GM19438 (cell line): ENCODE measurements around the gene MINDY4B.
"Not testable (repeated sequence)": the region's sequence is repeated elsewhere in the genome, so short reads cannot be mapped to it uniquely, and the experiment has no call there.

Source experiments
- ATAC-seq: cut with Tn5 transposase; IDR thresholded peaks from one replicate; pipeline ENCODE4 v1.9.1; 2021; ENCODE audit warnings: low read depth; ENCODE audit not compliant: unreplicated experiment

The MINDY4B gene

GRCh38 chr3:150901793-150902192 is 3.4 kb downstream of the MINDY4B start:
- no peak for ATAC-seq

DNA sequence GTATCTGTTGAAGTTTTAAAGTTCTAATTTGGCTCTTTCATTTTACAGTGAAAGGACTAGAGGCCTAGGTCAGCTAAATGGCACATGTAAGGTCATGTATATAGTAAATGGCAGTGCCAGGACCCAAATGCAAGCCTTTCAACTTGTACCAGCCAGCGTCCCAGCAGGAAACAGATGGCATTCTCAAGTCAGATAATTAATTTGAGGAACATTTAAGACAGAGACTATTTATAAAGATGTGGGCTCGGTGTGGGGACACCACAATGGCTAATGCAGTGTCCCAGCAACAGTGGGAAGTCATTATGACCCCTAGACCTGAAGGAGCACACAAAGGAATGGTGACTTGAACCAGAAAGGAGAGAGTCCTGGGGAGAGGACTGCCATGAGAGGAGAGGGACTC is 6.1 kb downstream of the MINDY4B start:
- no peak for ATAC-seq

- no peak for ATAC-seq
Measured at GRCh38 chr3:150898046-150898754, 7.0 kb downstream of the MINDY4B start.

DNA sequence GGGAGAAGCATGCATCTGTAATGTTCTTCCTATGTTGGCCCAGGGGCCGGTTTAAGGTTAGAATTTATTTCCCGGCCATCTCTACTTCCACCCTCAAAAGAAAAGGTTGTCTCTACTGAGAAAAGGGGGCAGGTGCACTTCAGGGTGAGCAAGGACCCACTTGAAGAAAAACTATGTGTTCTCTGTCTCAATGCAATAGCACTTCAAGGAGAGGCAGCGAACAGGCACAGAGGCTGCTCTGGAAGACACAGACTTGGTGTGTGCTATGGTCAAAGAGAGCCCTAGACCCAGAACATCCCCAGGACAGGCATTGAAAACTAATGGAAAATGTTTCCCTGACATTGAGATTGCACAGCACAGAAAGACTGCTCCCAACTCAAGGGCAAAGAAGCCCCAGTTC is 7.6 kb downstream of the MINDY4B start:
- no peak for ATAC-seq

GRCh38 chr3:150890831-150891230 is 14.4 kb downstream of the MINDY4B start:
- ATAC-seq, result no peak

DNA sequence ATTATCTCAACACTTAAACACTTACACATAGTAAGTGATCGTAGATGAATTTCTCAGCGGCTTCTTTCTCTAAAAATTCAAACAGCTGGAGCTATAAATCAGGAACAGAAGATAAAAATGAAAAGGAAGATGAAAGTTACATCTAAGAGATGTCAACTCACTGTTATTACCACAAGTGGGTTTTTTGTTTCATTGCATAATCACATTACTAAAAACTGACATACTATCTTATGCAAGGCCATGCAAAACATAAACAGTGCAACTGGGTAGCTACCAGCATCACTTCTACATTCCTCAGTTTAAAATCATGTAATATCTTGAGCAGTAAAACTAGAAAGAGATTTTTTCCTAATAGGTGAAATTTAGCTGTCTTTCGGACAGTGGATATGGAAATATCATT is 14.9 kb downstream of the MINDY4B start:
- ATAC-seq, result no peak

DNA sequence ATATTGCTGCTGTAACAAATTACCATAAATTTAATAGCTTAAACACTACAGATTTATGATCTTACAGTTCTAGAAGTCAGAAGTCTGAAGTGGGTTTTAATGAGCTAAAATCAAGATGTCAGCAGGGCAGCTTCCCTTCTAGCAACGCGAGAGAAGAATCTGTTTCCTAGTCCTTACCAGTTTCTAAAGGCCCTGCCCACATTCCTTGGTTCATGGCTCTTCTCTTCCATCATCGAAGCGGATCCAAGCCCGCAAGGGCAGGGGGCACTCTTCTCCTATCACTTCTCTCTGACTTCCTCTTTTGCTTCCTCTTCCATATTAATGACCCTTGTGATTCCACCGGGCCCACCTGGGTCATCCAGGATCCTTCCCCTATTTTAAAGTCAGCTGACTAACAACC is 16.1 kb downstream of the MINDY4B start:
- no peak for ATAC-seq

DNA sequence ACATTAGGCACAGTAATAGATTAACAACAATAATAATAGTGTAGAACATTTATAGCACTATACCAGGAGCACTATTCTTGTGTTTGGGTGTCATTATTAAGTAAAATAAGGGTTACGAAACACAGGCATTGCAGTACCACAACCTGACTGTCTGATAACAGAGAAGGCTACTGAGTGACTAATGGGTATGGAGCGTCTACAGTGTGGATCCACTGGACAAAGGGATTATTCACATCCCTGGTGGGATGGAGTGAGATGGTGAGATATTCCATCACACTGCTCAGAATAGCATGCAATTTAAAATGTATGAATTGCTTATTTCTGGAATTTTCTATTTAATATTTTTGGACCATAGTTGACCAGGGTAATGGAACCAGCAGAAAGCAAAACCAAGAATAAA is 18.2 kb downstream of the MINDY4B start:
- ATAC-seq, result no peak

GRCh38 chr3:150885535-150885934 is 19.7 kb downstream of the MINDY4B start:
- ATAC-seq, result no peak

DNA sequence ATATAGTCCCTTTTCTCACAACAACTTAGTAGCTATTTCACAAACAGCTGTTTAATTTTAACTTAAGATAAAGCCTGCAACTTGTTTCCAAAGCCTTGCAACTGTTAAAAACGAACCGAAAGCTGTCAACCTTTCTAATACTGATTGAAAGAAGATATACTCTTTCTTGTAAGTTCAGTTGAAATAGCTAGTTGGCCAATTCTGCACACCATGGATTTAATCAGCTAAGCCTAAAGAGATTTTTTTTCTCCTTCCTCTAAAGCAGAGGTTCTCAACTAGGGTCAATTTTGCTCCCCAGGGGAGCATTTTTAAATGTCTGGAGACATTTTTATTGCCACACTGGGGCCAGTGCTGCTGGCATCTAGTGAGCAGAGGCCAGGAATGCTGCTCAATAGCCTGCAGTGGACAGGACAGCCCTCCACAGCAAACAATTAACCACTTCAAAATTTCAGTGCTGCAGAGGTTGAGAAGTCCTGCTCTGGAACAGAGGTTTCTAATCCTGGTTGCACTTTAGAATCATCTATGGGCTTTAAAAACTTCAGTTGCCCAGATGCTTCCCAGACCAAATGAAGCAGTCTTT is 26.2 kb downstream of the MINDY4B start:
- no peak for ATAC-seq

- no peak for ATAC-seq
Measured at GRCh38 chr3:150878290-150878689, 26.9 kb downstream of the MINDY4B start.

DNA sequence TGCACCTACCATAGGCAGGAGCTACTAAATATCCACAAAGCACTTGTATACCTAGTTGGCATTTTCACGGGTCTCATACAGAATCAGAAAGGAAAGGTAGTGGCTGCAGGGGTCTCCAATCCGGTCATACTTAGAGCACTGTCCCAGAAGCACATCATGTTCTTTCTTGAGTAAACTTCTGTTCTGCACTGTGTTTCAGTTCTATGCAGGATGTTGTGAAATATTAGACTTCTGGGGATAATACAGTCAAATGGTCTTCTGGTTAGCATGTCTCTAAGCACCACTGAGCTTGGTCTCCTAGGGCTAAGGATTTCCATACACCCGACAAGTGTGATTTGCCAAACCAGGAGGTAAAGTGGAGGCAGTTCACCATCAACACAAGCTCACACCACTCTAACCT is 27.9 kb downstream of the MINDY4B start:
- ATAC-seq, result no peak

DNA sequence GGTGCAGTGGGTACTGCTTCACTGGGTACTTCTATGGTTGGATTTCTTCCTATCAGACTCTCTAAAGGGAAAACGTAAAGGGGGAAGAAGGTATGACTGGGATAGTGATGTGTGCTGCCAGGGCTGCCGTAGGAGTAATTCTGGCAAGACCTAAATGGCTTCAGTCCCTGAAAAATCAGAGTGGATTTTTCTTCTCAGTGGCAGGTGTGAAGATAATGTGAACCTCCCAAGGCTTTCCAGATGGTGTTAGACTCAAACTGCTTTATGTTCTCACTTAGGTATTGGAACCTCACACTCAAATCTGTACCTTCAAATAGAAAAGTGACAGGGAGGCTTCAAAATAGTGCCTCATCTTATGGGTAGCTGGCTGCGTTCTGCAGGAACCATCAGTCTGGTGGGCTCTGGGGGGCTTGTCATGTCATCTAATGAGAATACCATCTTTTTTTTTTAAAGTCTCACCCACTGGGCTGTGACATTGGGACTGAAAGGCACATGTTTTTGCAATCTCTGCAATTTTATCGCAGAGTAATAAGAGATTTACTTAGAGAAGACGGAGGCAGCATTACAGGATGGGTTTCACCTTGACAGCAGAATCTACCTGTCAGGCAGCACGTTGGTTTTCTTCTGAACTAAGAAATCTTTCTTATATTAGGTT is 28.5 kb downstream of the MINDY4B start:
- ATAC-seq, result no peak

DNA sequence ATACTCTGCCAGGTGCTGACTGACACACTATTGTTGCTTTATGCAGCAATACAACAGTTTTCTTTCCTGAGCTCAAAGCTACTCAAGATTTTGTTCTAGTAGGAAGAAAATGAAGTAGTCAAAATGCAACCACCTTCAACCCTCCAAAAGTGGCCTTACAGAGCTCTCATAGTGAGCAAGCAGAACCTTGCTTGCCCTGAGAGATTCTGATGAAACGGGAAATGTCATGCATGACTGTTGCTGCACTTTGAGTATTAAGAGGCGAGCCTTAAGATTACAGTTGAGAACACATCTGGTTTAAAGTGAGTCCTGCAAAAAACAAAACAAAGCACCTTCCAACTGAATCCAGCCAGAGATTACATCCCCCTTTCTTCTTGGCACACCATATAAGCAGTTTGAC is 29.7 kb downstream of the MINDY4B start:
- peak; percentile 58 for ATAC-seq

GRCh38 chr3:150874666-150875219 is 30.5 kb downstream of the MINDY4B start:
- no peak for ATAC-seq

GRCh38 chr3:150871192-150871591 is 34.0 kb downstream of the MINDY4B start:
- ATAC-seq, result no peak

GRCh38 chr3:150870406-150870805 is 34.8 kb downstream of the MINDY4B start:
- no peak for ATAC-seq

GRCh38 chr3:150868282-150868681 is 37.0 kb downstream of the MINDY4B start:
- ATAC-seq, result no peak

- ATAC-seq, result no peak
Measured at GRCh38 chr3:150867434-150867833, 37.8 kb downstream of the MINDY4B start.

- not testable (repeated sequence) for ATAC-seq
Measured at GRCh38 chr3:150863921-150864320, 41.3 kb downstream of the MINDY4B start.

GRCh38 chr3:150861851-150862250 is 43.4 kb downstream of the MINDY4B start:
- no peak for ATAC-seq

GRCh38 chr3:150857936-150858335 is 47.3 kb downstream of the MINDY4B start:
- ATAC-seq, result not testable (repeated sequence)
